NCI-H1694 treated with DMSO at 0.1 percent for 48 hours (cell line): ENCODE results near the gene PTS.

Experiments
- DNase-seq: peaks from one replicate; lab custom pipeline; 2025; lab: John Stamatoyannopoulos, UW

Gene PTS

GRCh38 chr11:112265659-112266409 is 39.6 kb downstream of the PTS start:
- no peak for DNase-seq

GRCh38 chr11:112266410-112266778 is 40.2 kb downstream of the PTS start:
- DNase-seq: no peak

GRCh38 chr11:112267188-112267591 is 41.0 kb downstream of the PTS start:
- DNase-seq: no peak

- no peak for DNase-seq
Observed at GRCh38 chr11:112268406-112268805, 42.2 kb downstream of the PTS start.

- no peak for DNase-seq
Observed at GRCh38 chr11:112269139-112269538, 42.9 kb downstream of the PTS start.

GRCh38 chr11:112270551-112271180 is 44.4 kb downstream of the PTS start:
- no peak for DNase-seq

- DNase-seq: no peak
Observed at GRCh38 chr11:112271242-112271641, 45.0 kb downstream of the PTS start.

- no peak for DNase-seq
Observed at GRCh38 chr11:112273066-112273465, 46.8 kb downstream of the PTS start.

GRCh38 chr11:112274007-112274783 is 48.0 kb downstream of the PTS start:
- no peak for DNase-seq

GRCh38 chr11:112277029-112277428 is 50.8 kb downstream of the PTS start:
- no peak for DNase-seq

GRCh38 chr11:112277941-112278340 is 51.7 kb downstream of the PTS start:
- no peak for DNase-seq

- DNase-seq: no peak
Observed at GRCh38 chr11:112278803-112279202, 52.6 kb downstream of the PTS start.

GRCh38 chr11:112279901-112280267 is 53.7 kb downstream of the PTS start:
- peak; percentile 10 for DNase-seq

- DNase-seq: peak; percentile 51
Observed at GRCh38 chr11:112280268-112281126, 54.3 kb downstream of the PTS start.

- DNase-seq: no peak
Observed at GRCh38 chr11:112281726-112282125, 55.5 kb downstream of the PTS start.
